ENCODE data around the gene PLEKHG3.
"Not testable (repeated sequence)": the region's sequence is repeated elsewhere in the genome, so short reads cannot be mapped to it uniquely, and the experiment has no call there.

PLEKHG3 gene

DNA sequence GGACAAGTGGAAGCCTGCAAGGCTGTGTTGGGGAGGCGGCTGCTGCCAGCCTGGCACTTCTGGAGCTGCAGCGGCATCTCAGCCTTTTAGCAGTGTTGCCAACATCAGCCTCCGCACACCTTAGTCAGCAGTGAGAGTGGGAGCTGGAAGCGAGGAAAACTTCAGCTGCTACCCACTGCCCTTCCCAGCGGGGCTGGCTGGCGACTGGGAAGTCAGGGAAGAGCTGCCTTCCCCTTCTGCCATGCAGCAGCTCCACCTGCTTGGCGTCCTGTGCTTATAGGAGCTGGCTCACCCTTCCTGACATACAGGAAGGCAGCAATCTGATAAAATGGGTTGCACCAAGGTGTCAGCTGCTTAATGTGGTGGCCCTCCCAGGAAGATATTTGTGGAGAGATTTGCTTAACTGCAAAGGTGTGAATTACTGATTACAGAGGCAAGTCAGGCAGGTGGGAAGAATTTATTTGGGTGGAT lies 15.4 kb upstream of the PLEKHG3 start:
- DNase-seq: no peak

GRCh38 chr14:64689289-64689688 lies 14.9 kb upstream of the PLEKHG3 start:
- DNase-seq: no peak

GRCh38 chr14:64690607-64691006 lies 13.6 kb upstream of the PLEKHG3 start:
- DNase-seq: not testable (repeated sequence)

DNA sequence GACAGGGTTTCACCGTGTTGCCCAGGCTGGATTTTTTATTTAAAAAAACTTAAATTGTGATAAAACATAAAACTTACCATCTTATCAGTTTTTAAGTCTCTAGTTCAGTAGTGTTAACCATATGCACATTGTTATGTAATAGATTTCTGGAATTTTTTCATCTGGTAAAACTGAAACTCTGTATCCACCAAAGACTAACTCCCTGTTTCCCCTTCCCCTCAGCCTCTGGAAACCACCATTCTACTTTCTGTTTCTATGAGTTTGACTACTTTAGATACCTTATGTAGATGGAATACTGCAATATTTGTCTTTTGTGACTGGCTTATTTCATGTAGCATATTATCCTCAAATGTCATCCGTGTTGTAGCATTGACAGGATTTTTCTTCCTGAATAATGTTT lies 12.8 kb upstream of the PLEKHG3 start:
- DNase-seq: no peak

- DNase-seq: no peak
Measured at GRCh38 chr14:64692189-64692985, 11.8 kb upstream of the PLEKHG3 start.

DNA sequence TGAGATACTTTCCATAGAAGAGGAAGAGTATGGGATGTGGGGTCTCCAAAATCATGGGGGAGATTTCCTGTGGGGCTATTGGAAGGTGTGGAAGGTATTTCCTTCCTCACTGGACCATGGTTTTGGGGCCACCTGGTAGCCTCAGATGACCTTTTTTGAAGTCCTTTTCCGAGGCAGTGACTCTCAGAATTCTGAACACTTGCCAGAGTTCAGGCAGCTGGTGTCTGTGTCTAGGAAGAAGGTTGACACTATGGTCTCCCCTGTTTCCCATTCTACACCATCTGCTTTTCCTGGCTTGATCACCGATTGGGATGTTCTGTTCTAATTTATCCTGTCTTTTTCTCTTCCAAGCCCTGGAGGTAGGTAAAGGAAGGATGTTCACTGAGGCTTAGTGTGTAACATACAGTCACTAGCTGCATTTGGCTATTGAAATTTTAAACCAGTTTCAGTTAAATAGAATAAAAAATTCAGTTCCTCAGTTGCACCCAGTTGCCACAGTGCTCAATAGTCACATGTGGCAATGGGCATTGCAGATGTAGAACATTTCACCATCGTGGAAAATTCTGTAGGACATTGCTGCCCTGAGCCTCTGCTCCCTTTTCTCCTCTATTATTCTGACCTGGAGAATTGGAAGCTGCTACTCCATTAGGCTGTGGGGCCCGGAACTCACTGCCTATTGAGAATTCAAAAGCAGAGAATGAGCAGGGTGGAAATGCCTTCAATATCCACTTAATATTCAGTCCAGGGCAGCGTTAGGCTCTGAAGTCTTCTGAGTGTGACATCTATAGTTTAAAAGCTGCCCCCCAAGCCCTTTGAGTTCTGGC lies 11.0 kb upstream of the PLEKHG3 start:
- no peak for DNase-seq

- no peak for DNase-seq
Measured at GRCh38 chr14:64693810-64694165, 10.4 kb upstream of the PLEKHG3 start.

- no peak for DNase-seq
Measured at GRCh38 chr14:64695071-64695470, 9.2 kb upstream of the PLEKHG3 start.

GRCh38 chr14:64696355-64696857 lies 7.8 kb upstream of the PLEKHG3 start:
- no peak for DNase-seq

GRCh38 chr14:64698903-64699302 lies 5.3 kb upstream of the PLEKHG3 start:
- DNase-seq: no peak

DNA sequence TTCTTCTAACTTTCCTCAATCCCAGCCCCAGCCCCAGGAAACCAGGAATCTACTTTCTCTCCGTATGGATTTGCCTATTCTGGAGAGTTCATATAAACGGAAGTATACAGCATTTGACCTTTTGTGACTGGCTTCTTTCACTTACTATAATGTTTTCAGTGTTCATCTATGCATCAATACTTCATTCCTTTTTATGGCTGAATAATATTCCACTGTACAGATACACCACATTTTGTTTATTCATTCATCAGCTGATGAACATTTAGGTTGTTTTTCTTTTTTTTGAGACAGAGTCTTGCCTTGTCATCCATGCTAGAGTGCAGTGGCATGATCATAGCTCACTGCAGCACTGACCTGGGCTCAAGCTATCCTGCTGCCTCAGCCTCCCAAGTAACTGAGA lies 3.9 kb upstream of the PLEKHG3 start:
- no peak for DNase-seq

DNA sequence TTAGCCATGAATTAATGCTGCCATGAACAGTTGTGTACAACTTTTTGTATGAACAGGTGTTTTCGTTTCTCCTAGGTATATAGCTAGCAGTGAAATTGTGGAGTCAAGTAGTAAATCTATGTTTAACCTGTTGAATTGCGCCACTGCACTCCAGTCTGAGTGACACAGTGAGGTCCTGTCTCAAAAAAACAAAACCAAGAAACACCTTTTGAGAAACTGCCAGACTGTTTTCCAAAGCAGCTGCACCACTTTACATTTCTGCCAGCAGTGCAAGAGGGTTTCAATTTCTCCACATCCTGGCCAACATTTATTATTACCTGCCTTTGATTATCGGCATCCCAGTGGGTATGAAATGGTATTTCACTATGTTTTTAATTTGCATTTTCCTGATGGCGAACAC lies 3.3 kb upstream of the PLEKHG3 start:
- no peak for DNase-seq

DNA sequence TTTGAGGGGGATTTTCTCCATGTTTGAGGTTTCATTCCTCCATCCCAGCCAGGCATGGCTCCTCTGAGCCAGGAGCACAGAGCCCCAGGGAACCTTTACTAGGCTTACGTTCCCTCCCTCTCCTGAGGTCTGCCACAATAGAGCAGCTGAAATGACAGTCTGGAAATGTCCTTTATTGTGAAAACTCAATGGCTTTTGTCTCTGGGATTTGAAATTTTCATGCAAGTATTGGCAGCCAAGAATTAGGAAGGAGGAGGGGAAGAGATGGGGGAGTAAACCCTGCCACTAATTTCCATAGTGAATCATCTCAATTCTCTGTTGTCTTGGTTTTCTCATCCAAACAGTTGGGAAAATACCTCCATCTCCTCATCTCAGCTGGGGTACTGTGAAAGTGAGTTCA lies 2.6 kb upstream of the PLEKHG3 start:
- no peak for DNase-seq

DNA sequence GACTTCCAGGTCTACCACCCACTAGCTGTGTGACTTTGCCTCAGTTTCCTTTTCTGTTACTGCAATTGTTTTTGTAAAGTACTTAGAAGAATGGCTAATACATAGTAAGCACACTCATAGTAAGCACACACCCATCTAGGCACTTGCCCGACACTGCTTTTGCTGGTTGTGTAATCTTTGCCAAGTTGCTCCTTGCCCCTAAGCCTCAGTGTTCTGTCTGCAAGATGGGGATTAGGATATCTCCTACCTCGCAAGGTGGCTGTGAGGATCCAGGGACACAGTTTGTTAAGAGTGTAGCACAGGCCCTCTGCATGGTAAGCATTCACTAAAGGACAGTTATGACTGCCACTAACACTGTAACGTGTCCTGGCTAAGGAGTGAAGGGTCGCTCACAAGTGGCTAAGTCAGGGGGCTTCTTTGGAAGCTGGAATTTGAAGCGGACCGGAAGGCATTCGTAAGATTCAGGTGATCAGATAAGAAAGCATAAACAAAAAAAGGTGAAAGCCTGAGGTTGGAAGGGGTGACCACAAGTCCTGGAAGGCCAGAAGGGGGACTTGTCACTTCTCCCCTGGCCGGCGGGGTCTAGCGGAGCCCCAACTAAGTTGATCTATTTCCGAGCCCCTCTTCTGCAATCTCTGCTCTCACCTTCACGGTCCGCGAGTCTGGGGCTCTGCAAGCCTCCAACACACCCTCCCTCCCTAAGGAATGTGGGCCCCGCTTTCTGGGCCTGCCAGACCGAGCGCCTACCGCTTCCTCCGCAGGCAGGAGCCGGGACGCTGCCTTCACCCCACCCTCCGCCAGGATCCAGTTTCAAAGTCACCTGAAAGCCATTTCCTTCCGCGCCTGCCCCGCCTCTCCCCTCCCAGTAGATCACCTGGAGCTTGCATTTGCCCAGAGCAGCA lies 1.5 kb upstream of the PLEKHG3 start:
- DNase-seq: no peak

- no peak for DNase-seq
Measured at GRCh38 chr14:64703395-64704142, 655 bp upstream of the PLEKHG3 start.

DNA sequence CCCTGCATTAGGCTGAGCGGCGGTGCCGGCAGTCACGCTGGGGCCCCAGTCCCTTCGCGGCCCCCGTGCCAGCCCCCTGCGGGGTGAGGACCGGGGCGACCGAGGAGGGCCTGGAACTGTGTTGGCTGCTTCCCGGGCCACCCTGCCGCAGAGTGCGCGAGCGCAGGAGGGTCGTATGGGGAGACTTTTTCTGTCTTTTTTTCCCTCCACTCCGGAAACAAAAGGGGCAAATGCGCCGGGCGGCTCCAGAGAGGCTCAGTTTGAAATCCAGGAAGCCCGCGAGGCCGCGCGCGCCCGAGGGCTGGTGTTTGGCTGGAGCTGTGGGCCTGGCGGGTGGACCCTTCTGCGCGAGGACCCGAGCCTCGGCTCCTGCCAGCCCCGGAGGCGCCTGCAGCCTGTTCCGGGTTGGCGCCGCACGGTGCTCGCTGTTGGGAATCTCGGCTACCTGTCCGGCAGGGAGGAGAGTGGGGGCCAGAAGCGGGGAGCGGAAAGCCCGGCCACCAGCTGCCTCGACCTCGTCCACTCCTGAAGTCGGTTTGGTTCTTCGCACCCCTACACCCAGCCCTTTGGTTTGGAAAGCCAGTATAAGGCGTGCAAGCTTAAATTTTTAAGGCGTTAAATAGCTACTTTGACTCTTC lies 638 bp downstream of the PLEKHG3 start:
- DNase-seq: no peak

- DNase-seq: no peak
Measured at GRCh38 chr14:64705381-64706118, 1.3 kb downstream of the PLEKHG3 start.

DNA sequence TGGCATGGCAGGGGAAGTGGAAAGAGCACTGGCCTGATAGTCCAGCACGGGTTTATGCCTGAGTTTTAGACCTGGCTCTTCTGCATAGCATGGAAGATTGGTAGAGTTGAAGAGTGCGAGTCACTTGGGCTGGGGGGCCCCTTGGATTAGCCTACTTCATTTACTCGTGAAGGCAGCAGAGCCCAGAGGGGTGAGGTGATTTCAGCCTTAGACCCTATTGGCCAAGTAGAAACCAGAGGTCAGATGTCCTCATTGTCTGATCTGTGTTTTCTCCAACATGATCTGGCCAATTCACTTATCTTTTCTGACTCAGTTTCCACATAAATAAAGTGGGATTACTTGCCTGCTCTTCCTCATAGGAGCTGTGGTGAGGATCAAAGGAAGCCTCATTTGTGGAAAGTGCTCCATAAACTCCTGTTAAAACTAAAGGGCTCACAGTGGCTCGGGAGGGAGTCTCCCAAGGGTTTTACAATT lies 1.9 kb downstream of the PLEKHG3 start:
- DNase-seq: no peak

GRCh38 chr14:64706593-64707193 lies 2.5 kb downstream of the PLEKHG3 start:
- no peak for DNase-seq

GRCh38 chr14:64707661-64708060 lies 3.4 kb downstream of the PLEKHG3 start:
- DNase-seq: no peak
